ENCODE results near the gene ZNF367. TPM values are rescaled to one million over a fixed set of nuclear protein-coding genes. Genes with fewer than 3 reads are reported as not detected.
"Not testable (repeated sequence)": the region's sequence is repeated elsewhere in the genome, so short reads cannot be mapped to it uniquely, and the experiment has no call there.

ZNF367 gene
- total RNA-seq, 1 donor from 2014 or later = 3.9 TPM

- H3K9me3 ChIP-seq (replicated peaks) = no peaks in the 10 kb centered on the region
- H3K4me3 ChIP-seq = no peak overlapping the region
- DNase-seq = no peak
- TF ChIP-seq CTCF (IDR thresholded peaks at IDR 0.05; ENCODE audit: borderline replicate concordance) = no peak
- H3K27me3 ChIP-seq (ENCODE audit: low read depth) = no peaks in the 10 kb centered on the region
- intact Hi-C loops (cut with micrococcal nuclease) = no loop called here
- H3K27ac ChIP-seq (replicated peaks) = peak overlapping the region; percentile 36
- peaks cover 66% of the 10 kb centered on the region for H3K4me1 ChIP-seq
- H3K36me3 ChIP-seq = no peaks in the 10 kb centered on the region
Observed at GRCh38 chr9:96381125-96381524, 37.0 kb downstream of the ZNF367 start.

GRCh38 chr9:96379461-96379860 is 38.7 kb downstream of the ZNF367 start:
- H3K4me1 ChIP-seq = peaks cover 66% of the 10 kb centered on the region
- no peak for TF ChIP-seq CTCF (IDR thresholded peaks at IDR 0.05; ENCODE audit: borderline replicate concordance)
- intact Hi-C loops (cut with micrococcal nuclease) = no loop called here

GRCh38 chr9:96378187-96378586 is 40.0 kb downstream of the ZNF367 start:
- intact Hi-C loops (cut with micrococcal nuclease) = no loop called here
- DNase-seq = no peak
- Histone ChIP-seq H3K4me3 (no peak overlapping the region), H3K36me3 (no peaks in the 10 kb centered on the region), H3K4me1 (peaks cover 57% of the 10 kb centered on the region), H3K27ac (replicated peaks) (peak overlapping the region; percentile 77), H3K9me3 (replicated peaks) (no peaks in the 10 kb centered on the region), H3K27me3 (ENCODE audit: low read depth) (no peaks in the 10 kb centered on the region)
- no peak for TF ChIP-seq CTCF (IDR thresholded peaks at IDR 0.05; ENCODE audit: borderline replicate concordance)

More at GRCh38 chr9:96379461-96379860, 38.7 kb downstream of the ZNF367 start:
- no peaks in the 10 kb centered on the region for H3K36me3 ChIP-seq
- H3K27me3 ChIP-seq (ENCODE audit: low read depth) = no peaks in the 10 kb centered on the region
- DNase-seq = no peak
- H3K27ac ChIP-seq (replicated peaks) = no peak overlapping the region
- no peaks in the 10 kb centered on the region for H3K9me3 ChIP-seq (replicated peaks)
- no peak overlapping the region for H3K4me3 ChIP-seq

- peak; percentile 16 for TF ChIP-seq CTCF (IDR thresholded peaks at IDR 0.05; ENCODE audit: borderline replicate concordance)
- no peak for DNase-seq
- Histone ChIP-seq H3K27ac (replicated peaks) (peak overlapping the region; percentile 77), H3K4me3 (peak overlapping the region; percentile 39), H3K36me3 (no peaks in the 10 kb centered on the region), H3K9me3 (replicated peaks) (no peaks in the 10 kb centered on the region), H3K27me3 (ENCODE audit: low read depth) (no peaks in the 10 kb centered on the region), H3K4me1 (peaks cover 47% of the 10 kb centered on the region)
- intact Hi-C loops (cut with micrococcal nuclease) = no loop called here
Observed at GRCh38 chr9:96376891-96377874, 41.0 kb downstream of the ZNF367 start.

GRCh38 chr9:96375507-96375906 is 42.7 kb downstream of the ZNF367 start:
- not testable (repeated sequence) for H3K27ac ChIP-seq (replicated peaks); H3K36me3 ChIP-seq

GRCh38 chr9:96367943-96368342 is 50.2 kb downstream of the ZNF367 start:
- TF ChIP-seq CTCF (IDR thresholded peaks at IDR 0.05; ENCODE audit: borderline replicate concordance) = no peak
- Histone ChIP-seq H3K4me1 (no peaks in the 10 kb centered on the region), H3K9me3 (replicated peaks) (no peaks in the 10 kb centered on the region), H3K27me3 (ENCODE audit: low read depth) (no peaks in the 10 kb centered on the region), H3K36me3 (peaks cover 27% of the 10 kb centered on the region), H3K4me3 (no peak overlapping the region), H3K27ac (replicated peaks) (no peak overlapping the region)
- intact Hi-C loops (cut with micrococcal nuclease) = no loop called here
- DNase-seq = no peak

More at GRCh38 chr9:96375507-96375906, 42.7 kb downstream of the ZNF367 start:
- H3K4me3 ChIP-seq; H3K27me3 ChIP-seq (ENCODE audit: low read depth); H3K9me3 ChIP-seq (replicated peaks); intact Hi-C loops (cut with micrococcal nuclease); DNase-seq: not testable (repeated sequence)
- peaks cover 31% of the 10 kb centered on the region for H3K4me1 ChIP-seq

Data from left ventricle myocardium inferior (tissue), 1 donor.